HG03558 (cell line): ENCODE measurements around the gene SLC25A20.
"Not testable (repeated sequence)": the region's sequence is repeated elsewhere in the genome, so short reads cannot be mapped to it uniquely, and the experiment has no call there.

ENCODE experiments used
- ATAC-seq: cut with Tn5 transposase; IDR thresholded peaks from one replicate; pipeline ENCODE4 v1.9.1; 2021; ENCODE audit warnings: moderate number of reproducible peaks; ENCODE audit not compliant: unreplicated experiment; ENCODE audit errors: extremely low read depth

SLC25A20 gene

DNA sequence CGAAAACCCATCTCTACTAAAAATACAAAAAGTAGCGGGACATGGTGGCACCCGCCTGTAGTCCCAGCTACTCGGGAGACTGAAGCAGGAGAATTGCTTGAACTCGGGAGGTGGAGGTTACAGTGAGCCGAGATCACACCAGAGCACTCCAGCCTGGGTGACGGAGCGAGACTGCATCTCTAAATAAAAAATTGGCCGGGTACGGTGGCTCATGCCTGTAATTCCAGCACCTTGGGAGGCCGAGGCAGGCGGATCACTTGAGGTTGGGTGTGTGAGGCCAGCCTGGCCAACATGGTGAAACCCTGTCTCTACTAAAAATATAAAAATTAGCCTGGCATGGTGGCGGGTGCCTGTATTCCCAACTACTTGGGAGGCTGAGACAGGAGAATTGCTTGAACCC, 8.3 kb upstream of the SLC25A20 start:
- not testable (repeated sequence) for ATAC-seq

DNA sequence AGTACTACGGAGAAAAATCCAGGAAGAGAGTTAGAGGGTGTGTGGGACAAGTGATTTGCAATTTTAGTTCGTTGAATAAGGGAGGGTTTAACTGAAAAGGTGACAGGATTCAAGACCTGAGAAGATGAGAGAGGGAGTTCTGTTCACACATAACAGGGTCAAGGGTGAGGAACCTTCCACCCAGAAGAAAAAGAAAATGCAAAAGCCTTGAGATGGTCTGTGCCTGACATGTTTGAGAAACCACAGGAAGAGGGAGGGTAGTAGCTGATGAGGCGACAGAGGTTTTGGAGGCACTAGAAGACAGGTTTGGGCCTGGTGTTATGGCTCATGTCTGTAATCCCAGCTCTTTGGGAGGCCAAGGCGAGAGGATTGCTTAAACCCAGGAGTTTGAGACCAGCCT, 591 bp upstream of the SLC25A20 start:
- ATAC-seq: no peak

- no peak for ATAC-seq
These were observed 964 bp downstream of the SLC25A20 start for GRCh38 chr3:48897460-48898376.

- no peak for ATAC-seq
These were observed 1.7 kb downstream of the SLC25A20 start for GRCh38 chr3:48896936-48897335.

GRCh38 chr3:48894516-48894915, 4.2 kb downstream of the SLC25A20 start:
- ATAC-seq: no peak

DNA sequence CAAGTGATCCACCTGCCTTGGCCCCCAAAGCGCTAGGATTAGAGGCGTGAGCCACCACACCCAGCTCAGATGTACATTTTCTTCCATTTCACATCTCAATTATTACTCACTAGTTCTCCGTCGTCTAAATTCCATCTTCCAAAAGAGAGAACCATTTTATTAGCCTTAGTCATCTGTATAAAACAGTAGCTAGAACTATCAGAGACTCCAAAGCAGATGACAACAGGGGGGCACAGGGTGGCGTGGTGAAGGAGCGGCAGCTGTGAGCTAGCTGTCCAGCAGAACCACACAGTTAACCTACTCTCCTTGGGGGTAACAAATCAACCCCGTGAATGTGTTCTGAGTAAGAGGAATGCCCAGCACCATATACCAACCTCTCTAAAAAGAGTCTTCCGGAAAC, 7.1 kb downstream of the SLC25A20 start:
- ATAC-seq: no peak

GRCh38 chr3:48885753-48886152, 12.9 kb downstream of the SLC25A20 start:
- no peak for ATAC-seq

- no peak for ATAC-seq
These were observed 17.0 kb downstream of the SLC25A20 start for GRCh38 chr3:48881652-48882114.

- no peak for ATAC-seq
These were observed 17.7 kb downstream of the SLC25A20 start for GRCh38 chr3:48881006-48881405.

- ATAC-seq: no peak
These were observed 18.7 kb downstream of the SLC25A20 start for GRCh38 chr3:48879994-48880377.

DNA sequence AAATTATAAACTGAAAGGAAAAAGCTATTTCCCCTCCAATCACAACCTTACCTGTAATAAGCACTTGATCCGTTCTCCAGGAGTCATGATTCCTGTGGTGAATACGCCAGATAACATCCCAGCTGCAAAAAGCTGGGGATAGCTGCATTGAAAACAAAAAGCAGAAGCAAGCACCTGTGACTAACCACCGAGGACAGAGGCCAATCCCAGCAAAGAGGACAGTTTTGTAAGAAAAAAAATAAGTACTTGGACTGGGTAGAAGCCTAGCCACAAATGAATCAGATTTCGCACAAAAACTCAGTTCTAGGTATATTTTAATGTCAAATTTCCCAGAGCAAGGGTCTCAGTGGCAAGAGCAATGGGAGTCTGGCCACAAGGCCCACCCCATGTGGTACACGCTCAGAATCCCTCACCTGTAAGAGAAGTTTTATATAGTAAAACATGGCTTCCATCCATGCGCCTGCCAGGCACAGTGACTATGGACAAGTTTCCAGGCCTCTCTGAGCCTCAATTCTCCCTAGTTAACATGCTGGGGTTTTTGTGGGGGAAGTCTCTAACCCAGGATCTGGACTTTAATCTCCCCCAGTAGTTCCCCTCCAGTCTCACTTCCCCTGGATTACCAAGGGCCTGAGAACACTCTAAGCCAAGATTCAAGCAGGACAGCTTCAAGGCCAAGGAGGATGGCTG, 19.2 kb downstream of the SLC25A20 start:
- ATAC-seq: no peak

DNA sequence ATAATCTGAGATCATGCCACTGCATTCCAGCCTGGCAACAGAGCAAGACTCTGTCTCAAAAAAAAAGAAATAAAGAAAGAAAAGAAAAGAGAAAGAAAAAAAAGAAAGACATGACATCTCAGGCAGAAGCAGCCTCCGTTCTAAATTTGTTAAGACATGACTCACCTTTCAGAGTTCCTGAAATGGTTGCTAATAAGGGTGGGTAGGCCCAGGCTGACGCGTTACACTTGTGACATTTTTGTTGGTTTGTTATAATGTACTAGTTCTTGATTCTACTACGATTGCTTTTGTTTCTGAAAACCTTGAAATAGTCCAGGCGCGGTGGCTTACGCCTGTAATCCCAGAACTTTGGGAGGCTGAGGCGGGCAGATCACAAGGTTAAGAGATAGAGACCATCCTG, 21.0 kb downstream of the SLC25A20 start:
- ATAC-seq: no peak

DNA sequence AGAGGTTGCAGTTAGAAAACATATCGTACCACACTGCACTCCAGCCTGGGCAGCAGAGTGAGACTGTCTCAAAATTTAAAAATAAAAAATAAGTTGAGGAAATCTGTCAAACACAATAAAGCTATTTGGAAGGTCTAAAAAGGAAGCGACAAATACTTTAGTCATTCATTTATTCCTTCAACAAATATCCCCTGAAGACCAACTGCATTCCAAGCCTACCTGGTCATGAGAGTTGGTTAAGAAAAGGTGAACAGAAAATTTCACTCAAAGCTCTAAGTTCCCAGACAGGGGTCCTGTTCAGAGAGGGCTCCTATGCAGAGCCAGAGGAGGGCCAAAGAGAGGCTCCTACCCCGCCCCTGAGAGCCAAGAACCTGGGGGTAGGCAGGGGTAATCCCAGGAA, 35.6 kb downstream of the SLC25A20 start:
- ATAC-seq: no peak

DNA sequence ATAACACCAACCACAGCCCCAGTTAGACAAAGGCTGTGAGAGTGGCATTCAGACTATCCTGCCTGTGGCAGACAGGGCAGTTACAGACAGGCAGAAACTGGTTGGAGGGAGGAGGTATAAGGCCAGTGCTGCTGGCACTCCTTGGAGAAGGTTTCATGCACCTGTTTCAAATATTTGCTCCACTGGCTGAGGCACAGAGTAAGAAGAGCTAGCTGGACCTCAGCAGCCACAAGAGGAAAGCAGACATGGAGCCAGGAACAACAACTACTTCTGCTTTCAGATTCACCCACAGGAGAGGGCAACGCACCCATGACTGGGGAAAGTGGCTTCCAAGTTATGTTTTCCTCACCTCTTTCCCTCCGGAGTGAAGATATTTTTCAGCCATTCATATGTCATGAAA, 39.5 kb downstream of the SLC25A20 start:
- ATAC-seq: no peak

- no peak for ATAC-seq
These were observed 40.0 kb downstream of the SLC25A20 start for GRCh38 chr3:48858709-48859108.

DNA sequence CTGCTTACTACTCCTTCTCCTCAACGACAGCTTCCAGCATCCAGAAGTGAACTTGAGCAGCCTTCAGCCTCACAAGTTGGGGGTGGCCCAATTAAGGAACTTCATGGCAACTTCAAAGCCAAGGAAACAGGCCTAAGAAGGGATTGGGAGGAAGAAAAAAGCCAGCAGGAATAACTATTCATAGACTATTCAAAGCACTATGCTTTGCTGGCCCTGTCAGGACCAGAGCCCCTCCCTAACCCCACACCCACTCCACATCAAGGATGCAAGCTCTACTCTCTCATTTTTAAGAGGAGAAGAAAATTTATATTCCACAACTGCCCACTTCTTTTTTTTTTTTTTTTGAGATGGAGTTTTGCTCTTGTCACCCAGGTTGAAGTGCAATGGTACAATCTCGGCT, 41.0 kb downstream of the SLC25A20 start:
- ATAC-seq: no peak

DNA sequence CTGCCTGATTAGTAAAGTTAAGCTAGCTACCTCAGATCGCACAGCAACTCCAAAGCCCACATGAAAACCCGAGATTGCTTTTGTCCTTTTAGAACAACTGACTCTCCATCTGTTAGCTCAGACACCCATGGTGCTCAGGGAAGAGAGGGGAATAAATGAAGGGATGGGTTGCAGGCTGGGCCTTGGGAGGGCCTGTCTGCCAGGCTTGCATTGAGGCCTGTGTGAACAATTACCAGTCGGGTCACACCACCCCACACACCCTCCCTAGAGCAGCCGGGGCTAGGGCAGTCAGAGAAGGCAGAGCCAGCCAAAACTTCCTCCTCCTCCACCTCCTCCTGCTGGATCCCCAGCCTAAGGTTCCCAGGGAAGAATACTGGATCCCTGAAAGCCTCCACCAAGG, 42.2 kb downstream of the SLC25A20 start:
- no peak for ATAC-seq

GRCh38 chr3:48855681-48856447, 42.8 kb downstream of the SLC25A20 start:
- ATAC-seq: no peak

GRCh38 chr3:48852151-48852550, 46.5 kb downstream of the SLC25A20 start:
- ATAC-seq: no peak

- no peak for ATAC-seq
These were observed 47.3 kb downstream of the SLC25A20 start for GRCh38 chr3:48851407-48851806.
